Testis (tissue), 3 donors: ENCODE measurements around the gene EDC4. TPM values are rescaled to one million over a fixed set of nuclear protein-coding genes. Genes with fewer than 3 reads are reported as not detected.

Experiments
- DNase-seq: peaks from one replicate; pipeline ENCODE4 v3.0.0-alpha.2; 2019
- H3K27ac ChIP-seq, 2 donors: fragments of 200-600 bp; sonication (generic); one replicate each; pipeline ENCODE4 v1.5.1; 2019
- H3K27me3 ChIP-seq: fragments of 200-600 bp; sonication (generic); one replicate; pipeline ENCODE4 v1.5.1; 2019
- H3K36me3 ChIP-seq: fragments of 200-600 bp; sonication (generic); one replicate; pipeline ENCODE4 v1.5.1; 2017; ENCODE audit warnings: low read depth; ENCODE audit errors: missing control alignments
- H3K4me1 ChIP-seq: fragments of 200-600 bp; sonication (generic); one replicate; pipeline ENCODE4 v1.5.1; 2019
- H3K4me3 ChIP-seq, 2 donors: fragments of 200-600 bp; sonication (generic); one replicate each; pipeline ENCODE4 v1.5.1; 2017 to 2019
- H3K9me3 ChIP-seq: fragments of 200-600 bp; sonication (generic); one replicate; pipeline ENCODE4 v1.5.1; 2017
- POLR2A ChIP-seq: fragments of 450-650 bp; IDR thresholded peaks from one replicate; pipeline ENCODE4 v1.6.1; 2017; ENCODE audit warnings: antibody characterized with exemption, mild to moderate bottlenecking, moderate library complexity
- WGBS, 2 donors: methylation state at CpG; one replicate each; pipeline ENCODE4 v1.1.5; 2018; 5-methylcytosine and 5-hydroxymethylcytosine counted together
- intact Hi-C: fragments of 100-400 bp; cut with DNase I; formaldehyde crosslinking; loops from one replicate; pipeline ENCODE4 v1.15.1; 2023; ENCODE audit warnings: low total_unique reads
- polyA plus RNA-seq: library from polyadenylated mRNA; stranded (reverse); fragments of 350-450 nt; fragmentation: Illumina TruSeq; extraction: RNeasy Lipid Tissue Mini Kit (QIAGEN cat#74804); gene quantifications from one replicate; pipeline ENCODE4 v1.2.3, GENCODE V29; 2014; ENCODE audit warnings: low read depth, low replicate concordance; ENCODE audit not compliant: insufficient read depth
- total RNA-seq, 2 donors: library from RNA; depleted of rRNA; stranded (reverse); fragments of >200 nt; gene quantifications; one replicate each; pipeline ENCODE4 v1.2.3, GENCODE V29; 2016
- TF ChIP-seq, protein P1 (sequence below), 3 experiments: fragments of 450-650 bp in 2 of 3; fragments of 200-600 bp in 1 of 3; sonication (generic) in 1 of 3; IDR thresholded peaks; one replicate each; pipeline ENCODE4 v1.5.1; 2016 to 2019; ENCODE audit warnings: antibody characterized with exemption in 3 of 3, mild to moderate bottlenecking in 2 of 3, moderate library complexity in 1 of 3

The EDC4 gene
- total and polyA plus RNA-seq, 3 donors from 2014 or later, result 96.7 to 107 (median 106) TPM

GRCh38 chr16:67885545-67885944 is 12.7 kb downstream of the EDC4 start:
- Histone ChIP-seq H3K4me3 (no peak overlapping the region), H3K9me3 (no peaks in the 10 kb centered on the region), H3K36me3 (no peaks in the 10 kb centered on the region), H3K27me3 (no peaks in the 10 kb centered on the region), H3K27ac (no peak overlapping the region), H3K4me1 (peaks cover 10% of the 10 kb centered on the region)
- no peak for TF ChIP-seq POLR2A
- TF ChIP-seq, protein P1, sequence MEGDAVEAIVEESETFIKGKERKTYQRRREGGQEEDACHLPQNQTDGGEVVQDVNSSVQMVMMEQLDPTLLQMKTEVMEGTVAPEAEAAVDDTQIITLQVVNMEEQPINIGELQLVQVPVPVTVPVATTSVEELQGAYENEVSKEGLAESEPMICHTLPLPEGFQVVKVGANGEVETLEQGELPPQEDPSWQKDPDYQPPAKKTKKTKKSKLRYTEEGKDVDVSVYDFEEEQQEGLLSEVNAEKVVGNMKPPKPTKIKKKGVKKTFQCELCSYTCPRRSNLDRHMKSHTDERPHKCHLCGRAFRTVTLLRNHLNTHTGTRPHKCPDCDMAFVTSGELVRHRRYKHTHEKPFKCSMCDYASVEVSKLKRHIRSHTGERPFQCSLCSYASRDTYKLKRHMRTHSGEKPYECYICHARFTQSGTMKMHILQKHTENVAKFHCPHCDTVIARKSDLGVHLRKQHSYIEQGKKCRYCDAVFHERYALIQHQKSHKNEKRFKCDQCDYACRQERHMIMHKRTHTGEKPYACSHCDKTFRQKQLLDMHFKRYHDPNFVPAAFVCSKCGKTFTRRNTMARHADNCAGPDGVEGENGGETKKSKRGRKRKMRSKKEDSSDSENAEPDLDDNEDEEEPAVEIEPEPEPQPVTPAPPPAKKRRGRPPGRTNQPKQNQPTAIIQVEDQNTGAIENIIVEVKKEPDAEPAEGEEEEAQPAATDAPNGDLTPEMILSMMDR (IDR thresholded peaks at IDR 0.05), result no peak
- WGBS, 2 donors, result 88 to 95% methylated on average over 1 to 12 of the region's 12 CpGs
- DNase-seq, result no peak
- intact Hi-C loops, result no loop called here

GRCh38 chr16:67885976-67886375 is 13.1 kb downstream of the EDC4 start:
- Histone ChIP-seq H3K36me3 (no peaks in the 10 kb centered on the region), H3K9me3 (no peaks in the 10 kb centered on the region), H3K4me1 (peaks cover 13% of the 10 kb centered on the region), H3K27me3 (no peaks in the 10 kb centered on the region), H3K27ac (no peak overlapping the region), H3K4me3 (no peak overlapping the region)
- no peak for DNase-seq
- TF ChIP-seq, protein P1 (IDR thresholded peaks at IDR 0.05), result no peak
- 96 to 97% methylated on average over 18 to 19 of the region's 19 CpGs for WGBS, 2 donors
- intact Hi-C loops, result no loop called here

DNA sequence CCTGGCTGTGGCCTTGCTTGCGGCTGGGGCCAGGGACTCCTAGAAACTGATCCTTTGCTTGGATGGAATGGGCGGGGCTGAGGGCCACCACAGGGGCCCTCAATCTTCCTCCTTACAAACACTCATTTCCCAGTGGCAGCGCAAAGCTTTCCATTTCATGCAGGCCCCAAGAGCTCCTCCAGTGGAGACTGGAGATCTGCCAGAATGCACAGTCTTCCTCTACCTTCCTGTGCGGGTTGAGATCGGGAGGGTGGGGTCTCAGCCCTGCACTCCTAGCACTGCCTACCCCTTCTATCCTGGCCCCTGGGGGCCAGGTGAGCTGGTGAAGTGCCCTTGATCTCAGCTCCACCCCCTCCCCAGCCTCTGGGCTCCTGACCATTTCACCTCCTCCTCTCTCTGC is 13.5 kb downstream of the EDC4 start:
- TF ChIP-seq, protein P1 (IDR thresholded peaks at IDR 0.05), result no peak
- no peak for TF ChIP-seq POLR2A
- Histone ChIP-seq H3K9me3 (no peaks in the 10 kb centered on the region), H3K4me1 (peaks cover 13% of the 10 kb centered on the region), H3K27ac (no peak overlapping the region), H3K36me3 (no peaks in the 10 kb centered on the region), H3K4me3 (no peak overlapping the region), H3K27me3 (no peaks in the 10 kb centered on the region)
- no peak for DNase-seq
- 93 to 97% methylated on average over 5 of the region's 5 CpGs for WGBS, 2 donors
- intact Hi-C loops, result no loop called here

GRCh38 chr16:67888331-67888730 is 15.5 kb downstream of the EDC4 start:
- Histone ChIP-seq H3K27me3 (no peaks in the 10 kb centered on the region), H3K4me1 (peaks cover 11% of the 10 kb centered on the region), H3K27ac (no peak overlapping the region), H3K9me3 (no peaks in the 10 kb centered on the region), H3K36me3 (no peaks in the 10 kb centered on the region), H3K4me3 (no peak overlapping the region)
- TF ChIP-seq, protein P1 (IDR thresholded peaks at IDR 0.05), result no peak
- TF ChIP-seq POLR2A, result no peak
- WGBS, 2 donors, result 63 to 82% methylated on average over 3 of the region's 3 CpGs
- no peak for DNase-seq
- intact Hi-C loops, result no loop called here

- intact Hi-C loops, result no loop called here
- no peak for DNase-seq
- H3K27ac ChIP-seq, result peak overlapping the region in 1 of 2 donors; percentile 93
- H3K36me3 ChIP-seq, result no peaks in the 10 kb centered on the region
- H3K27me3 ChIP-seq, result no peaks in the 10 kb centered on the region
- H3K4me3 ChIP-seq, result peak overlapping the region; percentile 90 to 96
- 21 to 36% methylated on average over 5 of the region's 5 CpGs for WGBS, 2 donors
- TF ChIP-seq, protein P1 (IDR thresholded peaks at IDR 0.05), result no peak
- no peak for TF ChIP-seq POLR2A
- no peaks in the 10 kb centered on the region for H3K9me3 ChIP-seq
- peaks cover 18% of the 10 kb centered on the region for H3K4me1 ChIP-seq
Observed at GRCh38 chr16:67892375-67892774, 19.5 kb downstream of the EDC4 start.
